GM10248 (cell line): ENCODE results near the gene GCLC.

Source experiments
- CTCF ChIA-PET: fragments of 300-600 bp; sonication (Branson Sonifier 250); formaldehyde crosslinking; extraction: SDS; loops from one replicate; lab custom pipeline; 2021; ENCODE audit warnings: antibody characterized with exemption; lab: Yijun Ruan, JAX
- POLR2A ChIA-PET: fragments of 350-650 bp; sonication (Branson Sonifier 250); formaldehyde crosslinking; extraction: SDS; loops from one replicate; lab custom pipeline; 2020; ENCODE audit warnings: antibody characterized with exemption; lab: Yijun Ruan, JAX
- DNase-seq: peaks from one replicate; pipeline ENCODE4 v3.0.0; 2012; ENCODE audit errors: extremely low spot score
- TF ChIP-seq, protein P1 (sequence below): IDR thresholded peaks from 2 replicates; pipeline ENCODE4 v1.5.1; 2012; ENCODE audit warnings: mild to moderate bottlenecking, low read depth; ENCODE audit errors: extremely low read depth, missing control alignments, control extremely low read depth

GCLC gene

DNA sequence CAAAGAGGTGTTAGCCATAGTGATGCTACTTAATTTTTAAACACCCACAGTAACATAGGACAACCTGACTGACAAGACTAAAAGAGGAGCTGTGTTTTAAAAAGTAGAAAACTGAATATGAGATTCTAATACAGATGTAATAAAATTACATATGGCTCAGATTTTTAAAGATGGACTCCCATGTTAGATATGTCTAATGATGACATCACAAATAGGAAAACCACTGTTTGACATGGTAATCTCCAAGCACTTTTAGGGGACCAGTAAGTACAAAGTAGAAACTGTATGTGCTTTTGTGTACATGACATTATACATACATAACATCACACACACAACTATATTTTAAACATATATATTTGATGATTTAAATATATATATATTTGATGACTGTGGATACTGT, 16.8 kb downstream of the GCLC start:
- CTCF ChIA-PET = interaction anchor here (1.2 to 2.1 kb wide), 3 partner anchors 11 to 26 kb away, joined by 3 to 5 read pairs (median 4); no protein-coding TSS in a partner anchor
- TF ChIP-seq, protein P1, sequence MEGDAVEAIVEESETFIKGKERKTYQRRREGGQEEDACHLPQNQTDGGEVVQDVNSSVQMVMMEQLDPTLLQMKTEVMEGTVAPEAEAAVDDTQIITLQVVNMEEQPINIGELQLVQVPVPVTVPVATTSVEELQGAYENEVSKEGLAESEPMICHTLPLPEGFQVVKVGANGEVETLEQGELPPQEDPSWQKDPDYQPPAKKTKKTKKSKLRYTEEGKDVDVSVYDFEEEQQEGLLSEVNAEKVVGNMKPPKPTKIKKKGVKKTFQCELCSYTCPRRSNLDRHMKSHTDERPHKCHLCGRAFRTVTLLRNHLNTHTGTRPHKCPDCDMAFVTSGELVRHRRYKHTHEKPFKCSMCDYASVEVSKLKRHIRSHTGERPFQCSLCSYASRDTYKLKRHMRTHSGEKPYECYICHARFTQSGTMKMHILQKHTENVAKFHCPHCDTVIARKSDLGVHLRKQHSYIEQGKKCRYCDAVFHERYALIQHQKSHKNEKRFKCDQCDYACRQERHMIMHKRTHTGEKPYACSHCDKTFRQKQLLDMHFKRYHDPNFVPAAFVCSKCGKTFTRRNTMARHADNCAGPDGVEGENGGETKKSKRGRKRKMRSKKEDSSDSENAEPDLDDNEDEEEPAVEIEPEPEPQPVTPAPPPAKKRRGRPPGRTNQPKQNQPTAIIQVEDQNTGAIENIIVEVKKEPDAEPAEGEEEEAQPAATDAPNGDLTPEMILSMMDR = no peak
- no peak for DNase-seq
- POLR2A ChIA-PET = no interaction called here

DNA sequence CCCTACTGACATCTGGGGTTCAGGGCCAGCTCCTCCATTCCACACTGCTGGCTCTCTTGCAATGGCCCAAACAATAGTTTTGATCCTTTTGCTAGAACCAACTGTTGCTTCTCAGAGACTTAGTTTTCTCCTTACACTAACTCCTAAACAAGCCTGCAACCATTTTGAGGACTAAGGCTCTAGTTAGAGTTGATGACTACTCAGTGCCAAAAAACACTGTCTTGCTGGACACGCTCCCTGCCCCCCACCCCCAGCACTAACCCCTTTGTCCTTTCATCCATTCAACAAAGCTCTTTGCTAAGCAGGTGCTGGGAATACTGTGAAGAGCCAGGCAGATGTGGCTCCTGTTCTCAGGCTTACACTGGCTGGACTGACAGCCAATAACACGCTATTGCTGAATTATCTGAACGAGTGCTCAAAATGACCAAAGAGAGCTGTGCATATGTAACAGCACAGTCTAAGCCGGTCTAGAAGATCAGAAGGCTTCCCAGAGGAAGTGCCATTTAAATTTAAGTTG, 17.6 kb downstream of the GCLC start:
- POLR2A ChIA-PET = no interaction called here
- DNase-seq = no peak
- CTCF ChIA-PET = interaction anchor here (0.6 to 2.1 kb wide), 5 partner anchors 11 to 363 kb away, joined by 3 to 5 read pairs (median 4); no protein-coding TSS in a partner anchor
- TF ChIP-seq, protein P1 = no peak

DNA sequence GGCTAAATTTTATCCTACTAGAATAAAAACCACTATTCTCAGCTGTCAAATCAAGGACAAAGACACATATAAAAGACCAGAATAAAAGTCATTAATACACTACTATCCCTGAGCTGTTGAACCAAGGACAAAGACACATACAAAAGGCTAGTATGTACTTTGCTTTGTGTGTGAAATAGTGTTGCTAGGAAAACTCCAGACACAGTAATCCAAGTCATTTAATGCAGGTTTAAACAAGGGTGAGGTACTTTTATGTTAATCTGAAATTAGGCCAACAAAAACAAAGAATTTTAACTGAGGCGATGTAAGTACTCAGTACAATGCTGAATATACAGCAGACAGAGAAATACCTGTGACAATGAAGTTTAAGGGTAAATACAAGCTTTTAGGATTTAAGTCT, 18.9 kb downstream of the GCLC start:
- DNase-seq = no peak
- CTCF ChIA-PET = interaction anchor here (0.8 to 1.8 kb wide), 5 partner anchors 34 to 203 kb away, joined by 3 to 5 read pairs (median 3); no protein-coding TSS in a partner anchor
- TF ChIP-seq, protein P1 = no peak
- POLR2A ChIA-PET = no interaction called here

DNA sequence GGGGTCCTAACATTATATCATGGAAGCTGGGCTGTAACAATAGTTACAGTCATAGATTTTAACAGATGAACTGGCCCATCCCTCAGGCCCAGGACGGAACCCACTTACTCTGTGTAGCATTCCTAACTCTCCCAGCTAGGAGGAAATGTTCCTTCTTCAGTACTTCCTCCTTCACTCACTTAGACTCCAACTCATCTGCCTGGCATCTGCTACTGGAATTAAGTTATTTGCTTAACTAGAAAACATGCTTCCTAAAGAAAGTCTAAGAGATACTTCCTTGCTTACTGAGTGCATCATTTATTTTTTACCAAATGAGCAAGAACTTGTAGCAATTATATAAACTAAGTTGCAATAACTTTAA, 20.5 kb downstream of the GCLC start:
- ChIA-PET CTCF (interaction anchor here (1.1 to 2.5 kb wide), 7 partner anchors 8 to 201 kb away, joined by 3 to 9 read pairs (median 4); no protein-coding TSS in a partner anchor), POLR2A (no interaction called here)
- no peak for DNase-seq
- TF ChIP-seq, protein P1 = no peak

DNA sequence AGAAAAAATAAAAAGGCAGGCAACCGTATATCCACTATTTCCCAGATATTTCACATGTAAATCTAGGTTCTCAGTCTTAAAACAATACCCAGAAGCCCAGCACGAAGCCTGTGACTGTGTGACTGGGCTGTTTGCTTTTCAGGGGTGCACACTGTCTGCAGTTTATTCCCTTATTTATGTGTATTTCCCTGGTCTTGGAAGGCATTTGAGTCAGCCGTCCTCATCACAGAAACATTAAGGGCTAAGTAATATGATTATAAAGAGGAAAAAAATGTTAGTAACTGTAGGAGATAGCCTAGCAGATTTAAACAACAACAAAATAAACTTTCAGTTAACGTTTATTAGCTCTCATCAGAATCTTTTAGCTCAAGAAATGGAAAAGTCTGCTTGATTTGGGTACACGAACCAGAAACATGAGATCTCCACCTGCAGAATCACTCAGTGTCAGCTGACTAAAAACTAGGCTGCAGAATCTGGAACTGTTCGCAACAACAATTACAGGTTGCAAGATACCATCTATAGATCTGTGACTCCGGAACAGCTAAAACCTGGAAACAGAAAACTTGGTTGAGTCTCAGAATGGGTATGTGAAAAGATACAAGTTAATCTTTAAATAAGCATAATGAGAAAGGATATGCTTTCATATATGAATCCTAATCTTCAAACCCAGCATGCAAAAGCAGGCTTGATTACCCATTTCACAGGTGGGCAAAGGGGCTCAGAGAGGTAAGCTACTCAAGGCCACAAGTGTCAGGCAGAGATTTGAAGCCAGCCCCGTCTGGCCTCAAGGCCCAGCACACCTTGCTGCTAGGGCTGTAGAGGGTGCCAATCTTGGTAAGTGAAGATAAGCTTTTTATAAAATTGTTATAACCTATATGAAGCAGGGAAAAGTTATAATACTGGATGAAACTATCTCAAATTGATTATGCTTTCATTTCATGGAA, 21.1 kb downstream of the GCLC start:
- TF ChIP-seq, protein P1 = no peak
- ChIA-PET CTCF (interaction anchor here (0.8 to 2.5 kb wide), 8 partner anchors 8 to 351 kb away, joined by 3 to 9 read pairs (median 4); no protein-coding TSS in a partner anchor), POLR2A (no interaction called here)
- DNase-seq = no peak

DNA sequence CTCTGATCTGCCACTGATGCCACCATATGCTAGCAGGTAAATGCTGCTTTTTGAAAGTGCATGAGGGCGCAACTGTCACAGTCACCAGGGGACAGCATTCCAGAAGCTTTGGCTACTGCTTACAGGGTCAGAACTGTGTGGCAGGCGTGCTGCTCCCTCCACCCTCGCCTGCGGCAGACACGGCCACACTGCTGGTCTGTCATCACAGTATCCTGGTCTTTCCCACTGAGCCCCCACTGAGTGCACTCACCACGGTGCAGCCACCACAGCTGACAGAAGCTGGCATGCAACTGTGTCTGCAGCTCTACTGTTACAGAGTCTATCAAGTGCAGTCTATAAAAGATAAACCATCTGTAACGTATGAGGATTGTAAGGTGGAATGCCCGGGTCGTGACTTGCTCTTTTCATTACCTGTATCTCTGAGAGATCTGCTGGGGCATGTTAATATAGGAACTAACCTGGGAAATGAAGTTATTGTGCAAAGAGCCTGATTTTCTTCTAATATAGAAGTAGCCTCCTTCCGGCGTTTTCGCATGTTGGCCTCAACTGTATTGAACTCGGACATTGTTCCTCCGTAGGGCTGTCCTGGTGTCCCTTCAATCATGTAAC, 24.5 kb downstream of the GCLC start:
- ChIA-PET CTCF (interaction anchor here (0.8 to 1.1 kb wide), 3 partner anchors 12 to 24 kb away, joined by 3 to 4 read pairs (median 3); no protein-coding TSS in a partner anchor), POLR2A (no interaction called here)
- TF ChIP-seq, protein P1 = no peak
- no peak for DNase-seq
